ENCODE data around the gene STARD13. TPM values are rescaled to one million over a fixed set of nuclear protein-coding genes. Genes with fewer than 3 reads are reported as not detected.

The STARD13 gene
- total RNA-seq, 4 donors from 2014 or later = 9.5 to 33.9 (median 30.3) TPM

DNA sequence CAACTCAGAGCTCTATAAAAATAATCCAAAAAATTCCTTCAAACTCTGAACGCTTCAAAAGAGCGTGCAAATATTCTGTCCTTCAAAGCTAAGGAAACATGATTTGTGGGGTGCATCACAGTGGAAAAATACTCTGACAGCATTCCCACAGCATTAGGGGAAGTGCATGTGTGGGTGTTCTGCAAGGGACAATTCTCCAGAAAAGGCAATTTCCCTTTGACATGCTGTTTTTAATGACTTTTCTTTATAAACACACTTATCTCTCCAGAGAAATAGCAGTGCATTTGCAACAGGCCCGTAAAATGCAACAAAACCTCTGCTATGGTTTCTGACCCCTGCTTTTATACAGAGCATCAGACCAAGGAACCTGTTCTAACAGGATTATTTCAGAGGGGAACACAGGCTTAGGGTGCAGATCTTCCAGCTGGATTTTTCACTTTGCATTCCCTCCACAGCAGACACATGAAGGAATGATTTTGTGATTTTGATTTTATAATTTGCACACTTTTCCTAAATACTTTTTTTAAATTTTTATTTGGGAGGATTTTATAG is 226.7 kb downstream of the STARD13 start:
- Histone ChIP-seq H3K27ac (no peak overlapping the region), H3K4me1 (no peaks in the 10 kb centered on the region), H3K9me3 (no peaks in the 10 kb centered on the region), H3K27me3 (no peaks in the 10 kb centered on the region), H3K4me3 (no peak overlapping the region), H3K36me3 (no peaks in the 10 kb centered on the region)
- no peak for DNase-seq
- TF ChIP-seq POLR2A (IDR thresholded peaks at IDR 0.05) = no peak
- TF ChIP-seq, protein P1, sequence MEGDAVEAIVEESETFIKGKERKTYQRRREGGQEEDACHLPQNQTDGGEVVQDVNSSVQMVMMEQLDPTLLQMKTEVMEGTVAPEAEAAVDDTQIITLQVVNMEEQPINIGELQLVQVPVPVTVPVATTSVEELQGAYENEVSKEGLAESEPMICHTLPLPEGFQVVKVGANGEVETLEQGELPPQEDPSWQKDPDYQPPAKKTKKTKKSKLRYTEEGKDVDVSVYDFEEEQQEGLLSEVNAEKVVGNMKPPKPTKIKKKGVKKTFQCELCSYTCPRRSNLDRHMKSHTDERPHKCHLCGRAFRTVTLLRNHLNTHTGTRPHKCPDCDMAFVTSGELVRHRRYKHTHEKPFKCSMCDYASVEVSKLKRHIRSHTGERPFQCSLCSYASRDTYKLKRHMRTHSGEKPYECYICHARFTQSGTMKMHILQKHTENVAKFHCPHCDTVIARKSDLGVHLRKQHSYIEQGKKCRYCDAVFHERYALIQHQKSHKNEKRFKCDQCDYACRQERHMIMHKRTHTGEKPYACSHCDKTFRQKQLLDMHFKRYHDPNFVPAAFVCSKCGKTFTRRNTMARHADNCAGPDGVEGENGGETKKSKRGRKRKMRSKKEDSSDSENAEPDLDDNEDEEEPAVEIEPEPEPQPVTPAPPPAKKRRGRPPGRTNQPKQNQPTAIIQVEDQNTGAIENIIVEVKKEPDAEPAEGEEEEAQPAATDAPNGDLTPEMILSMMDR (IDR thresholded peaks at IDR 0.05) = no peak

DNA sequence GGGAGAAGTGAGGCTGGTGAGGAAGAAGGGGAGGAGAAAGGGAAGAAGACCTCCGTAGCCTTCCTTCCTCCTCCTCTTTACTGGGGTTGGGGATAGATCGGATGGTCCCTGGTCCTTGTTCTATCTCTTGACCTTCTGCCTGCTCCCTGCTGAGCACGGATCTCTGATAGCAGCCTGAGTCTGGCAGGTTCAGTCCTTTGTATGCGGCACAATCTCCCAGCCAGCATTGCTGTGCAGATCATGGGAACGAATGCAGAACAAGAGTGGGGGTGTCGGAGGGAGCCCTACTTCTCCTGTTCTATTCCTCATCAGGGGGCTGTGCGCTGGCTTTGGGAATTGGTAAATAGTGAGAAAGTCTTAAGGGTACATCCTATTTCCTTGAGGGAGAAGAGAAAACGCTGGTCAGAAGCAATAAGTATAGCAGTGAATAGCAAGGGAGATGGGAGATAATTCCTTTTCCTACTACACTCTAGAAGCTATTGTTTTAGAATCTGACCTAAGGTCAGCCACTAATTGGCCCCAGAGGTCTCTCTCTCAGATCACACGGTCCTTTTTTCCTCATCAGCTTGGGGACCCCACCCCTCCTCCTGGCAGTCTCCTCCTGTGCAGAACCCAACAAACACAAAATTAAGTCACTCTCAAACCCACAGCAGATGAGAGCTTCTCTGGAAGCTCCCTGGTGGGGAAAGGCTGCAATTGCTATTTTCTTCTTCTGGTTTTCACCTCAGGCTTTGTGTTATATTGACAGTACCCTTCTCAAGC is 228.4 kb downstream of the STARD13 start:
- H3K36me3 ChIP-seq = no peaks in the 10 kb centered on the region
- no peaks in the 10 kb centered on the region for H3K27me3 ChIP-seq
- no peak overlapping the region for H3K4me3 ChIP-seq
- TF ChIP-seq, protein P1 (IDR thresholded peaks at IDR 0.05) = peak in 1 of 6 experiments; percentile 28
- TF ChIP-seq POLR2A (IDR thresholded peaks at IDR 0.05) = no peak
- no peaks in the 10 kb centered on the region for H3K4me1 ChIP-seq
- no peak overlapping the region for H3K27ac ChIP-seq
- DNase-seq = no peak
- H3K9me3 ChIP-seq = no peaks in the 10 kb centered on the region

GRCh38 chr13:33053397-33054066 is 232.0 kb downstream of the STARD13 start:
- Histone ChIP-seq H3K9me3 (no peaks in the 10 kb centered on the region), H3K36me3 (no peaks in the 10 kb centered on the region), H3K27me3 (no peaks in the 10 kb centered on the region), H3K27ac (no peak overlapping the region), H3K4me1 (no peaks in the 10 kb centered on the region), H3K4me3 (no peak overlapping the region)
- DNase-seq = no peak
- TF ChIP-seq POLR2A (IDR thresholded peaks at IDR 0.05) = no peak
- TF ChIP-seq, protein P1 (IDR thresholded peaks at IDR 0.05) = no peak
